Loucy (cell line): ENCODE results near the gene SNX25.

Source experiments
- H2AFZ ChIP-seq: fragments of 200-600 bp; sonication (generic); 2 replicates; pipeline ENCODE4 v1.6.0; 2016; ENCODE audit warnings: antibody characterized with exemption, mild to moderate bottlenecking, low read length, moderate library complexity
- H3F3A ChIP-seq: fragments of 200-600 bp; 2 replicates; pipeline ENCODE4 v1.6.0; 2016; ENCODE audit warnings: antibody characterized with exemption, low read depth, mild to moderate bottlenecking
- H3K27me3 ChIP-seq: fragments of 200-600 bp; sonication (generic); 2 replicates; pipeline ENCODE4 v1.6.1; 2014; ENCODE audit warnings: low read length, mild to moderate bottlenecking; ENCODE audit not compliant: insufficient read depth, poor library complexity, severe bottlenecking
- H3K36me3 ChIP-seq: fragments of 200-600 bp; sonication (generic); 2 replicates; pipeline ENCODE4 v1.6.1; 2016; ENCODE audit warnings: low read length; ENCODE audit not compliant: insufficient read depth
- H3K4me1 ChIP-seq: fragments of 200-600 bp; sonication (generic); 2 replicates; pipeline ENCODE4 v1.5.1; 2014; ENCODE audit warnings: low read length, mild to moderate bottlenecking; ENCODE audit not compliant: insufficient read depth, poor library complexity, severe bottlenecking
- H3K4me2 ChIP-seq: fragments of 200-600 bp; sonication (generic); 2 replicates; pipeline ENCODE4 v1.6.0; 2014; ENCODE audit warnings: antibody characterized with exemption, low read length, low read depth, mild to moderate bottlenecking; ENCODE audit not compliant: poor library complexity, severe bottlenecking
- H3K4me3 ChIP-seq: fragments of 200-600 bp; sonication (generic); 2 replicates; pipeline ENCODE4 v1.5.1; 2014; ENCODE audit warnings: low read length, mild to moderate bottlenecking, mixed read lengths; ENCODE audit not compliant: poor library complexity, severe bottlenecking
- H3K79me2 ChIP-seq: fragments of 200-600 bp; sonication (generic); 2 replicates; pipeline ENCODE4 v1.6.1; 2014; ENCODE audit warnings: low read length; ENCODE audit not compliant: insufficient read depth
- H3K9ac ChIP-seq: fragments of 200-600 bp; sonication (generic); 2 replicates; pipeline ENCODE4 v1.6.0; 2014; ENCODE audit warnings: mild to moderate bottlenecking, low read depth, low read length, moderate library complexity; ENCODE audit not compliant: poor library complexity, severe bottlenecking
- H3K9me2 ChIP-seq: fragments of 200-600 bp; sonication (generic); replicated peaks from 2 replicates; pipeline ENCODE4 v1.6.1; 2016; ENCODE audit warnings: low read depth, low read length, mixed read lengths
- H3K9me3 ChIP-seq: fragments of 200-600 bp; sonication (generic); 2 replicates; pipeline ENCODE4 v1.6.1; 2014; ENCODE audit warnings: mild to moderate bottlenecking, antibody characterized with exemption, low read length, low read depth; ENCODE audit not compliant: insufficient read depth
- H4K20me1 ChIP-seq: fragments of 200-600 bp; sonication (generic); 2 replicates; pipeline ENCODE4 v1.6.0; 2014; ENCODE audit warnings: antibody characterized with exemption, low read length, mild to moderate bottlenecking; ENCODE audit not compliant: insufficient read depth, poor library complexity, severe bottlenecking
- EZH2phosphoT487 ChIP-seq: fragments of 200-600 bp; IDR thresholded peaks from 2 replicates; pipeline ENCODE4 v1.6.1; 2018; ENCODE audit warnings: antibody characterized with exemption, mild to moderate bottlenecking, moderate library complexity, borderline replicate concordance
- TF ChIP-seq, protein P1 (sequence below): fragments of 200-600 bp; sonication (generic); conservative IDR thresholded peaks from 2 replicates; pipeline ENCODE4 v1.5.1; 2014; ENCODE audit warnings: mild to moderate bottlenecking, antibody characterized with exemption, low read length

Gene SNX25

DNA sequence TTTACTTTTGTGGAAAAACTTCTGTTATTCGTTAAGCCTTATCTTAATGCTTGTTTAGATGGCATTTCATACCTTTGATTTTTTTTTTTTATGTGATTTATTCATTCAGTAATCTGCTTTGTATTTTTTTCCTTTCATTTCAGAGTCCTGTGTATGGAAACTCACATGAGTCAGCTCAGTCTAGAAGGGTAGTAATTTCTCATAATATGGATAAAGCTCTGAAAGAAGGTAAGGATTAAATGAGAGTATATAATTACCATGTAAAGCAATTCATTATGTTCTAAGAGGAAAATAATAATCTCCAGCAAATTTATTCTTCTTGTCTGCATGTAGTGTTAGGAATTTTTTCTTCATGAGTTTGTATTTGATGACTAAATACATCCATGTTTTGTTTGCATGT lies 37.8 kb downstream of the SNX25 start:
- Histone ChIP-seq H3K9me3 (no peaks in the 10 kb centered on the region), H3K9me2 (no peaks in the 10 kb centered on the region), H3K9ac (no peak overlapping the region), H4K20me1 (no peaks in the 10 kb centered on the region), H3K4me2 (no peak overlapping the region), H3K4me1 (no peaks in the 10 kb centered on the region), H3K4me3 (no peak overlapping the region), H3K79me2 (no peaks in the 10 kb centered on the region), H3K27me3 (peaks cover 8% of the 10 kb centered on the region), H3K36me3 (no peaks in the 10 kb centered on the region), H3F3A (no peaks in the 10 kb centered on the region), H2AFZ (no peak overlapping the region)
- TF ChIP-seq, protein P1, sequence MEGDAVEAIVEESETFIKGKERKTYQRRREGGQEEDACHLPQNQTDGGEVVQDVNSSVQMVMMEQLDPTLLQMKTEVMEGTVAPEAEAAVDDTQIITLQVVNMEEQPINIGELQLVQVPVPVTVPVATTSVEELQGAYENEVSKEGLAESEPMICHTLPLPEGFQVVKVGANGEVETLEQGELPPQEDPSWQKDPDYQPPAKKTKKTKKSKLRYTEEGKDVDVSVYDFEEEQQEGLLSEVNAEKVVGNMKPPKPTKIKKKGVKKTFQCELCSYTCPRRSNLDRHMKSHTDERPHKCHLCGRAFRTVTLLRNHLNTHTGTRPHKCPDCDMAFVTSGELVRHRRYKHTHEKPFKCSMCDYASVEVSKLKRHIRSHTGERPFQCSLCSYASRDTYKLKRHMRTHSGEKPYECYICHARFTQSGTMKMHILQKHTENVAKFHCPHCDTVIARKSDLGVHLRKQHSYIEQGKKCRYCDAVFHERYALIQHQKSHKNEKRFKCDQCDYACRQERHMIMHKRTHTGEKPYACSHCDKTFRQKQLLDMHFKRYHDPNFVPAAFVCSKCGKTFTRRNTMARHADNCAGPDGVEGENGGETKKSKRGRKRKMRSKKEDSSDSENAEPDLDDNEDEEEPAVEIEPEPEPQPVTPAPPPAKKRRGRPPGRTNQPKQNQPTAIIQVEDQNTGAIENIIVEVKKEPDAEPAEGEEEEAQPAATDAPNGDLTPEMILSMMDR: no peak
- no peak for TF ChIP-seq EZH2phosphoT487

DNA sequence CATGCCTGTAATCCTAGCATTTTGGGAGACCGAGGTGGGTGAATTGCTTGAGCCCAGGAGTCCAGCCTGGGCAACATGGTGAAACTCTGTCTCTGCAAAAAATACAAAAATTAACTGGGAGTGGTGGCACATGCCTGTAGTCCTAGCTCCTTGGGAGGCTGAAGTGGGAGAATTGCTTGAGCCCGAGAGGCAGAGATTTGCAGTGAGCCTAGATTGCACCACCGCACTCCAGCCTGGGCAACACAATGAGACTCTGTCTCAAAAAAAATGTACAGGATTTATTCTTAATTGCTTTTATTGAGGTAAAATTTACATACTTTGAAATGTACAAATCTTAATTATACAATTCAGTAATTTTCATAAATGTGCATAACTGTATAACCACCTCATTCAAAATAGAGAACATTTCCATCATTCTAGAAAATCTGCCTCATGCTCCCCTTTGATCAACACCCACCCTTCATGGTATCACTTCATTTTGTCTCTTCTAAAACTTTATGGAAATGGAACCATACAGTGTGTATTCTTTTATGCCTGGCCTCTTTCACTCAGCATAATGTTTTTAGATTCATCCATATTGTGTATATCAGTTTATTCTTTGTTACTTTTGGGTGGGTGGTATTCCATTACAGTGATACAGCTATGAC lies 39.1 kb downstream of the SNX25 start:
- Histone ChIP-seq H3F3A (no peaks in the 10 kb centered on the region), H3K36me3 (no peaks in the 10 kb centered on the region), H3K4me2 (no peak overlapping the region), H3K9me2 (no peaks in the 10 kb centered on the region), H3K4me1 (no peaks in the 10 kb centered on the region), H3K27me3 (peaks cover 18% of the 10 kb centered on the region), H3K4me3 (no peak overlapping the region), H3K9ac (no peak overlapping the region), H3K79me2 (no peaks in the 10 kb centered on the region), H3K9me3 (no peaks in the 10 kb centered on the region), H4K20me1 (no peaks in the 10 kb centered on the region), H2AFZ (no peak overlapping the region)
- TF ChIP-seq, protein P1: no peak
- TF ChIP-seq EZH2phosphoT487: no peak

DNA sequence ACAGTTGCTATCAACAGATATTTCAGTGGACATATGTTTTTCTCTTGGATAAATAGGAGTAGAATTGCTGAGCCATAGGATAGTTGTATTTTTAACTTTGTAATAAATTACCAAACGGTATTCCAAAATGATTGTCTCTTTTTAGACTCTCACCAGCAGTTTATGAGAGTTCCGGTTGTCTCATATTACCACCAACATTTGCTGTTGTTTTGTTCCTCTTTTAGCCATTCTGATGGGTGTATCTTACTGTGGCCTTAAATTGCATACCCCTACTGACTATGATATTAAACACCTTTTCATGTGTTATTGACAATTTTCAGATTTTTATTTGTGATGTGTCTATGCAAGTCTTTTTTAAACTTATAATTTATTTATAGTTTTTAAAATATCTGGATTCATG lies 39.7 kb downstream of the SNX25 start:
- H3F3A ChIP-seq: no peaks in the 10 kb centered on the region
- H2AFZ ChIP-seq: no peak overlapping the region
- H3K79me2 ChIP-seq: no peaks in the 10 kb centered on the region
- H3K9me2 ChIP-seq: no peaks in the 10 kb centered on the region
- no peak overlapping the region for H3K4me2 ChIP-seq
- no peaks in the 10 kb centered on the region for H3K36me3 ChIP-seq
- peaks cover 23% of the 10 kb centered on the region for H3K27me3 ChIP-seq
- H4K20me1 ChIP-seq: no peaks in the 10 kb centered on the region
- no peak for TF ChIP-seq EZH2phosphoT487
- TF ChIP-seq, protein P1: no peak
- H3K9me3 ChIP-seq: no peaks in the 10 kb centered on the region
- no peaks in the 10 kb centered on the region for H3K4me1 ChIP-seq
- no peak overlapping the region for H3K9ac ChIP-seq
- H3K4me3 ChIP-seq: no peak overlapping the region
